Fibroblast of lung (primary cell): ENCODE measurements around the gene SFMBT2. TPM values are rescaled to one million over a fixed set of nuclear protein-coding genes. Genes with fewer than 3 reads are reported as not detected.

Experiments
- DNase-seq, 2 donors: peaks; one replicate each; pipeline versions ENCODE4 v3.0.0 to v3.0.0-alpha.2; 2010; ENCODE audit warnings: low read depth in 2 of 2
- H2AFZ ChIP-seq: 2 replicates; pipeline ENCODE4 v1.5.1; 2012; ENCODE audit warnings: low read length, control low read depth, inconsistent platforms
- H3K27ac ChIP-seq: 2 replicates; pipeline ENCODE4 v1.5.1; 2011; ENCODE audit warnings: low read length, control low read depth; ENCODE audit not compliant: insufficient read depth
- H3K27me3 ChIP-seq: 2 replicates; pipeline ENCODE4 v1.5.1; 2011; ENCODE audit warnings: mild to moderate bottlenecking, low read length; ENCODE audit not compliant: control insufficient read depth, insufficient read depth
- H3K36me3 ChIP-seq: 2 replicates; pipeline ENCODE4 v1.5.1; 2011; ENCODE audit warnings: low read length; ENCODE audit not compliant: control insufficient read depth, insufficient read depth
- H3K4me1 ChIP-seq: 2 replicates; pipeline ENCODE4 v1.5.1; 2011; ENCODE audit warnings: low read length; ENCODE audit not compliant: control insufficient read depth, insufficient read depth; ENCODE audit errors: extremely low read depth
- H3K4me2 ChIP-seq: 2 replicates; pipeline ENCODE4 v1.5.1; 2011; ENCODE audit warnings: low read length, control low read depth; ENCODE audit not compliant: insufficient read depth; ENCODE audit errors: extremely low read depth
- H3K4me3 ChIP-seq, 4 experiments: fragments of 200-600 bp in 1 of 4; sonication (generic) in 1 of 4; replicated peaks in 1 of 4; 2 replicates each; pipeline ENCODE4 v1.5.1; 2011 to 2016; ENCODE audit warnings: low read length in 4 of 4, low read depth in 3 of 4, mild to moderate bottlenecking in 3 of 4, control low read depth in 2 of 4, inconsistent platforms in 1 of 4, mixed read lengths in 1 of 4; ENCODE audit not compliant: insufficient read depth in 1 of 4; ENCODE audit errors: control extremely low read depth in 1 of 4
- H3K79me2 ChIP-seq: 2 replicates; pipeline ENCODE4 v1.5.1; 2012; ENCODE audit warnings: mild to moderate bottlenecking, low read length, inconsistent platforms; ENCODE audit not compliant: control insufficient read depth, insufficient read depth
- H3K9ac ChIP-seq: 2 replicates; pipeline ENCODE4 v1.5.1; 2011; ENCODE audit warnings: mild to moderate bottlenecking, low read length, control low read depth; ENCODE audit not compliant: insufficient read depth
- H3K9me3 ChIP-seq: 2 replicates; pipeline ENCODE4 v1.5.1; 2012; ENCODE audit warnings: low read depth, low read length; ENCODE audit not compliant: control insufficient read depth, insufficient read depth
- H4K20me1 ChIP-seq: 2 replicates; pipeline ENCODE4 v1.5.1; 2011; ENCODE audit warnings: low read length; ENCODE audit not compliant: control insufficient read depth, insufficient read depth; ENCODE audit errors: extremely low read depth
- CTCF ChIP-seq, 2 donors: IDR thresholded peaks in 1 of 2; conservative IDR thresholded peaks in 1 of 2; 1 replicate in 1 of 2; 2 replicates in 1 of 2; pipeline ENCODE4 v1.5.1; 2011 to 2012; ENCODE audit warnings: low read length in 2 of 2, control low read depth in 1 of 2, inconsistent platforms in 1 of 2, low read depth in 1 of 2, mild to moderate bottlenecking in 1 of 2
- EZH2 ChIP-seq: IDR thresholded peaks from 2 replicates; pipeline ENCODE4 v1.5.1; 2012; ENCODE audit warnings: low read length, control low read depth, mild to moderate bottlenecking; ENCODE audit errors: missing control alignments
- polyA plus RNA-seq, 2 donors: library from polyadenylated mRNA; depleted of rRNA in 1 of 2; stranded (reverse) in 1 of 2; unstranded in 1 of 2; fragments of >200 nt; gene quantifications; 2 replicates each; pipeline ENCODE4 v1.2.1, GENCODE V29; 2011 to 2012; ENCODE audit warnings: missing spikeins in 1 of 2
- total RNA-seq: library from RNA; depleted of rRNA; stranded (reverse); fragments of >200 nt; gene quantifications from 2 replicates; pipeline ENCODE4 v1.2.1, GENCODE V29; 2014

SFMBT2 gene
- total and polyA plus RNA-seq, 2 donors (not counting 1 experiment from before 2014, with no cell fraction given): 0.52 to 2.5 TPM

- DNase-seq: no peak
- H3K4me1 ChIP-seq: no peaks in the 10 kb centered on the region
- no peak overlapping the region for H2AFZ ChIP-seq
- H3K4me2 ChIP-seq: no peak overlapping the region
- no peaks in the 10 kb centered on the region for H3K36me3 ChIP-seq
- H3K79me2 ChIP-seq: no peaks in the 10 kb centered on the region
- H3K9ac ChIP-seq: no peak overlapping the region
- H3K27me3 ChIP-seq: no peaks in the 10 kb centered on the region
- no peak overlapping the region for H3K4me3 ChIP-seq
- H4K20me1 ChIP-seq: no peaks in the 10 kb centered on the region
- TF ChIP-seq EZH2 (no peak), CTCF (conservative IDR thresholded peaks at IDR 0.05 in 1 of 2, IDR thresholded peaks at IDR 0.05 in 1 of 2; ENCODE audit: low read depth in 1 of 2, low read length in 2 of 2) (no peak)
- H3K27ac ChIP-seq: no peak overlapping the region
- H3K9me3 ChIP-seq: no peaks in the 10 kb centered on the region
These were observed 33.8 kb upstream of the SFMBT2 start for GRCh38 chr10:7444551-7445121.

- Histone ChIP-seq H3K4me1 (no peaks in the 10 kb centered on the region), H3K36me3 (no peaks in the 10 kb centered on the region), H3K9ac (no peak overlapping the region), H3K4me2 (no peak overlapping the region), H3K9me3 (no peaks in the 10 kb centered on the region), H4K20me1 (no peaks in the 10 kb centered on the region), H3K79me2 (no peaks in the 10 kb centered on the region), H3K27ac (no peak overlapping the region), H3K27me3 (no peaks in the 10 kb centered on the region), H2AFZ (no peak overlapping the region), H3K4me3 (no peak overlapping the region)
- DNase-seq: no peak
- TF ChIP-seq EZH2: no peak
- no peak for TF ChIP-seq CTCF (conservative IDR thresholded peaks at IDR 0.05 in 1 of 2, IDR thresholded peaks at IDR 0.05 in 1 of 2; ENCODE audit: low read depth in 1 of 2, low read length in 2 of 2)
These were observed 32.2 kb upstream of the SFMBT2 start for GRCh38 chr10:7443036-7443435.

GRCh38 chr10:7441403-7442147 is 30.7 kb upstream of the SFMBT2 start:
- Histone ChIP-seq H3K4me2 (no peak overlapping the region), H3K4me3 (no peak overlapping the region), H3K27ac (no peak overlapping the region), H4K20me1 (no peaks in the 10 kb centered on the region), H3K79me2 (no peaks in the 10 kb centered on the region), H3K27me3 (no peaks in the 10 kb centered on the region), H3K4me1 (no peaks in the 10 kb centered on the region), H3K9me3 (no peaks in the 10 kb centered on the region), H3K36me3 (no peaks in the 10 kb centered on the region), H3K9ac (no peak overlapping the region), H2AFZ (no peak overlapping the region)
- TF ChIP-seq CTCF (conservative IDR thresholded peaks at IDR 0.05 in 1 of 2, IDR thresholded peaks at IDR 0.05 in 1 of 2; ENCODE audit: low read depth in 1 of 2, low read length in 2 of 2): no peak
- TF ChIP-seq EZH2: no peak
- DNase-seq: no peak
